RCC 7860 (cell line): ENCODE measurements around the gene PDE4DIP.
"Not testable (repeated sequence)": the region's sequence is repeated elsewhere in the genome, so short reads cannot be mapped to it uniquely, and the experiment has no call there.

Source experiments
- DNase-seq: peaks from one replicate; pipeline ENCODE4 v3.0.0-alpha.2; 2015; ENCODE audit warnings: low spot score
- FAIRE-seq: peaks from 2 replicates; lab custom pipeline; 2012; peaks lifted over from hg19 to GRCh38; lab: Jason Lieb, UNC

The PDE4DIP gene

GRCh38 chr1:148868924-148869633, 24.9 kb downstream of the PDE4DIP start:
- DNase-seq, FAIRE-seq: not testable (repeated sequence)

- not testable (repeated sequence) for DNase-seq, FAIRE-seq
These were observed 25.4 kb downstream of the PDE4DIP start for GRCh38 chr1:148869634-148869961.

- FAIRE-seq, DNase-seq: not testable (repeated sequence)
These were observed 30.5 kb downstream of the PDE4DIP start for GRCh38 chr1:148874408-148875388.

DNA sequence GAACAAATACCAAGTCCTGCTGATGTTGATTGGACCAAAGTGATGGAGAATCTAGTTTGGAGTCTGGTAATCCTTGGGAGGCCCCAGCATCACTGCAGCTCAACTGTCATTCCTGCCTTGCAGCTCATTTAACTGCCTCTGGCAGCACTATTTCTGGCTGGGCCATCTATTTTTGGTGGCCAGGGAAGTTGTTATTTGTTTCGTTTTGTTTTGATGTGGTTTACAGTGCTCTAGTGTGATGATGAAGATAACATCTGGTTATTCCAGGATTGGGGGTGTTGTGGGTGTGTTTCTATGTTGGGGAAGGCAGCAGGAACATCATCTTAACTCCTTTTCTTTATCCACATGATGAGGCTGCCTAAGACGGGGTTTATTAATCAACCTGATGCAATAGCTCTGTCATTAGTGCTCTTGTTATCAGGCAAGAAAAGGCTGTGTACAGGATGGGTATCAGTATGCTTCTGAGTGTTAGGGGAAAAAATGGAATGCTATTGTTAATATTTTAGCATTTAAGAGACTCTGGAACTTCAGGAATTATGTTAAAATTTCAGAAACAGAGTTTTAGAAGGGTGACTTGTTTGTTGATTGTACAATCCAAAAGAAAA, 35.7 kb downstream of the PDE4DIP start:
- DNase-seq, FAIRE-seq: not testable (repeated sequence)

DNA sequence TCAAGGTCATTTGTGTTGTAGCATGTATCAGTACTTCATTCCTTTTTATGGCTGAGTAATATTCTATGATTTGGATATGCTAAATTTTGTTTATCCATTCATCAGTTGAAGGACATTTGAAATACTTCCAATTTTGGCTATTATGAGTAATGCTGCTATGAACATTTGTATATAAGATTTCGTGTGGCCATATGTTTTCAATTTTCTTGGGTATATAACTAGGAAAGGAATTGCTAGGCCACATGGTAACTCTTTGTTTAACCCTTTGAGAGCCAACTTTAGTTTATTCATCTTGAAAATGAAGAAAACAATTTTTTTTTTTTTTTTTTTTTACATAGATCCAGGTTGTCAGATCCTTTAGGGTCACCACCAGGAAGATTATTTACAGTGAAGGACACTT, 37.0 kb downstream of the PDE4DIP start:
- FAIRE-seq, DNase-seq: not testable (repeated sequence)

- FAIRE-seq, DNase-seq: not testable (repeated sequence)
These were observed 41.0 kb downstream of the PDE4DIP start for GRCh38 chr1:148885219-148885618.

- not testable (repeated sequence) for FAIRE-seq
These were observed 42.1 kb downstream of the PDE4DIP start for GRCh38 chr1:148886293-148886692.

DNA sequence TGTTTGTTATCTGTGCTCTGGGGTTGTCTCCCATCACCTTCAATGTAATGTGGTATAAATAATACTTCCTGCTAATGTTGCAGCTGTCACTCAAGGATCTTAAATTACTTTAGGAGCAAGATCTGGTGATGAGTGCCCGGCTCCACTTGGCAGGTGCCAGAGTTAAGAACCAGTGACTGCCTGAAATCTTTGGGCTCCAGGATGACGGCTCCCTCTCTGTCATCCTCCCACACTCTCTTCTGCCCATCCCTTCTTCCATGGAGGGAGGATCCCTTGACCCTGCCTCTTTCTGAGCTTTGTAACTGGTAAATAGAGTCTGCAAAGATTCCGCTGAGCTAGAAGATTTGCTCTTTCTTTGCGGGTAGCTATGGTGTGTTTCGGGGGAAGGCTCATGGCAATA, 44.4 kb downstream of the PDE4DIP start:
- not testable (repeated sequence) for FAIRE-seq, DNase-seq

More at GRCh38 chr1:148886293-148886692, 42.1 kb downstream of the PDE4DIP start:
- not testable (repeated sequence) for DNase-seq

DNA sequence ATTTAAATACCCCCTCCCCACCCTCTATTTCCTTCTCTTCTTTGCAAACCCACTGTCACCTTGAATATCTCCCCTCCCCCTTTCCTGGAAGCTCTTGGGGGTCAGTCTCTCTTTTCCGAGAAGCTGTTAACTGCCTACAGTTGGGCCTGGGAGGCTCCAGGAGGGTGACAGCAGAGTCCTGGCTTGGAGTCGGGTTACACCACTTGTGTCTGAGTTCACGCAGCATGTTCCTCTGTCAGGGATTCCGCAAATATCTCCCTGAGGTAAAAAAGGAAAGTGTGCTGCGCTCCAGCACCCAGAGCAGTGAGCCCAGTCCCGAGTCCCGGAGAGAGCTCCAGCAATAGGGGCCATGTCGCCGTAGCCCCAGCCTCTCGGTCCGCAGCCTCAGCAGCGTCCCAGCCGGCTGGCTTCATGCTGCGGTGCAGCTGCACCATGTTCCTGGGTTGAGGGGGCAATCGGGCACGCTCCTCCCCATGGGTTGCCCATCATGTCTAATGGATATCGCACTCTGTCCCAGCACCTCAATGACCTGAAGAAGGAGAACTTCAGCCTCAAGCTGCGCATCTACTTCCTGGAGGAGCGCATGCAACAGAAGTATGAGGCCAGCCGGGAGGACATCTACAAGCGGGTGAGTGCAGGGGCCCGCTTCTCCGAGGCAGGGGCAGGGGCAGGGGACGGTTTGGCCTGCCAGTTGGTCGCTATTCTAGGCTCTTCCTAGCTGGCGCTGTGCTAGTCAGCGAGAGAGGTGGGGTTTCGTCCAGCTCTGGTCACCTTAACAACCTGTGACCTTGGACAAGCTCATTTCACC, 45.2 kb downstream of the PDE4DIP start:
- DNase-seq, FAIRE-seq: not testable (repeated sequence)

GRCh38 chr1:148890075-148890568, 45.9 kb downstream of the PDE4DIP start:
- not testable (repeated sequence) for DNase-seq, FAIRE-seq

- not testable (repeated sequence) for FAIRE-seq, DNase-seq
These were observed 50.4 kb downstream of the PDE4DIP start for GRCh38 chr1:148894360-148895352.

DNA sequence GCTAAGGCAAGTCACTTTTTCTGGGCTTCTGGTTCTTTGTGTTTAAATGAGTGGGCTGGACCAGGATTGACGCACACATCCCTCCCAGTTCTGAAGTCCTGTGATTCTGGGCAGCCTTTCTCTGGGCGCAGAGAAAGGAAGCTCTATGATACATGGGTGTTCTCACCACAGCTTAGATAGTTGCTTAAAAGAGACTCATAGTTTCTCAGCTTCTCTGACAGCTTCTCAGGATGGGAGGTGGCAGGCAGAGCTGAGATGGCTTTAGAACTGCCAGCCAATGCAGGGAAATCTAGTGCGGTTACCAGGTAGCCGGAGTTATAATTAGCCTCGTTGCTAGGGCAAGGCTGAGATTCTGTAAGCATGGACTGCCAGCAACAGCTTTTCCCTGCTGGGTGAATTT, 55.8 kb downstream of the PDE4DIP start:
- not testable (repeated sequence) for FAIRE-seq, DNase-seq

DNA sequence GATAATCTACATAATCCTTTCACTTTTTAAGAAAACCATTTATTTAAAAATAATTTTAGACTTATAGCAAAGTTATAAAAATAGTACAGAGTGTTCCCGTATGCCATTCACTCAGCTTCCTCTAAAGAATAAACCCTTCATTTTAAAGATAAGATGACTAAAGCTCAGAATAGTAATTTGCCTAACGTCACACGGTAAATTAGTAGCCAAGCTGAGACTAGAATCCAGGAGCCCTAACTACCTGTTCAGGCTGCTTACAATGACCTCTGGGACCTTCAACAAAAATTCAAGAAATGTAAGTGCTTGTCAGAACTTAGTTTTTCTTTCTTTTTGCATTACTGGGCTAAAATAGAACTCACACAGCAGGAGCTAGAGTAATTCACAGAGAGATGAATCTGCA, 56.5 kb downstream of the PDE4DIP start:
- FAIRE-seq, DNase-seq: not testable (repeated sequence)

GRCh38 chr1:148901150-148901952, 57.1 kb downstream of the PDE4DIP start:
- not testable (repeated sequence) for FAIRE-seq, DNase-seq

- not testable (repeated sequence) for FAIRE-seq, DNase-seq
These were observed 57.7 kb downstream of the PDE4DIP start for GRCh38 chr1:148901953-148902341.

DNA sequence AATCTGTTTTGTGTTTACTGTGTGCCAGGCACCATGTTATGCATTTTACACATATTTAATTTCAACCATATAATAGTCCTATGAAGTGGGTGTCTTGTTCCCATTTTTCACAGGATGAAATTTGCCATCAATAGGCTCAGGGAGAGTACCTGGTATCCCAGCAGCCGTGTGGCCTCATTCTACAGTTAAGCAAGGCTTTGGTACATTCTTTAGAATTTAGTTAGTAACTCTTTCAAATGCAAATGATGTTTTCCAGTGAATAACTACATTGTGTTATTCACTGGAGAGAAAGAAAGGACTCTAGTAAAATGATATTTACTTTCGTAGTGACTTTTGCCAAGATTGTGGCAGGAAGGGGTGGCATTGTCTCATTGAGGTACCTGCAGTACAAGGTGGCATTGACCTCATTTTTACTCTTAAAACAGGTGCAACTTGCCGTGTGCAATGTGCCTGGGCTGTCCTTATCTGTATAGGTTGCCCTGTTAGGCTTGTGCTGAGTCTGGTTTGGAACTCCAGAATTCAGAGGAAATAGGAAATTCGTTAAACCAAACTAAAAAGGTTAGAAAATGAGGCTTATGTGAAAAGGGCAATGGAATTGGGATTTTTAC, 65.1 kb downstream of the PDE4DIP start:
- not testable (repeated sequence) for FAIRE-seq, DNase-seq

GRCh38 chr1:148911303-148911928, 67.2 kb downstream of the PDE4DIP start:
- FAIRE-seq: not testable (repeated sequence)

More at GRCh38 chr1:148911303-148911928, 67.2 kb downstream of the PDE4DIP start:
- DNase-seq: not testable (repeated sequence)
